Hepatocyte (in vitro differentiated cells): Measurements from ENCODE around the gene PCDHB12. TPM values are rescaled to one million over a fixed set of nuclear protein-coding genes. Genes with fewer than 3 reads are reported as not detected.
"Not testable (repeated sequence)": the region's sequence is repeated elsewhere in the genome, so short reads cannot be mapped to it uniquely, and the experiment has no call there.

ENCODE experiments used
- DNase-seq: peaks from one replicate; pipeline ENCODE4 v3.0.0-alpha.2; 2016; ENCODE audit warnings: low spot score
- H2AFZ ChIP-seq: fragments of 200-600 bp; sonication (generic); 2 replicates; pipeline ENCODE4 v1.6.0; 2016; ENCODE audit warnings: antibody characterized with exemption, mild to moderate bottlenecking
- H3K27ac ChIP-seq: fragments of 200-600 bp; sonication (generic); 2 replicates; pipeline ENCODE4 v1.5.1; 2016; ENCODE audit warnings: mild to moderate bottlenecking
- H3K27me3 ChIP-seq: fragments of 200-600 bp; sonication (generic); 2 replicates; pipeline ENCODE4 v1.6.1; 2016
- H3K36me3 ChIP-seq: fragments of 200-600 bp; sonication (generic); replicated peaks from 2 replicates; pipeline ENCODE4 v1.5.1; 2016; ENCODE audit warnings: low read depth; ENCODE audit not compliant: insufficient read depth
- H3K4me1 ChIP-seq: fragments of 200-600 bp; sonication (generic); 2 replicates; pipeline ENCODE4 v1.5.1; 2016; ENCODE audit warnings: mild to moderate bottlenecking, moderate library complexity; ENCODE audit not compliant: insufficient read depth
- H3K4me2 ChIP-seq: fragments of 200-600 bp; sonication (generic); 2 replicates; pipeline ENCODE4 v1.6.0; 2016
- H3K4me3 ChIP-seq: fragments of 200-600 bp; sonication (generic); 2 replicates; pipeline ENCODE4 v1.5.1; 2016; ENCODE audit warnings: mild to moderate bottlenecking
- H3K79me2 ChIP-seq: fragments of 200-600 bp; sonication (generic); 2 replicates; pipeline ENCODE4 v1.6.0; 2017; ENCODE audit warnings: mild to moderate bottlenecking
- H3K9me2 ChIP-seq: fragments of 200-600 bp; sonication (generic); replicated peaks from 2 replicates; pipeline ENCODE4 v1.6.0; 2017; ENCODE audit warnings: mild to moderate bottlenecking; ENCODE audit not compliant: insufficient read depth
- H3K9me3 ChIP-seq: fragments of 200-600 bp; sonication (generic); 2 replicates; pipeline ENCODE4 v1.5.1; 2016; ENCODE audit warnings: low read depth, mild to moderate bottlenecking
- H4K20me1 ChIP-seq: fragments of 200-600 bp; sonication (generic); 2 replicates; pipeline ENCODE4 v1.6.0; 2016; ENCODE audit warnings: mild to moderate bottlenecking; ENCODE audit not compliant: insufficient read depth, poor library complexity, severe bottlenecking
- CTCF ChIP-seq: fragments of 200-600 bp; sonication (generic); IDR thresholded peaks from 2 replicates; pipeline ENCODE4 v1.5.1; 2016; ENCODE audit warnings: antibody characterized with exemption, mild to moderate bottlenecking; ENCODE audit not compliant: poor library complexity
- EZH2 ChIP-seq: fragments of 200-600 bp; sonication (generic); IDR thresholded peaks from 2 replicates; pipeline ENCODE4 v1.6.1; 2016; ENCODE audit warnings: antibody characterized with exemption, mild to moderate bottlenecking, borderline replicate concordance
- EZH2phosphoT487 ChIP-seq: fragments of 200-600 bp; sonication (generic); IDR thresholded peaks from one replicate; pipeline ENCODE4 v1.6.1; 2018; ENCODE audit warnings: antibody characterized with exemption, mild to moderate bottlenecking, low read depth, moderate library complexity; ENCODE audit not compliant: unreplicated experiment, severe bottlenecking
- WGBS: methylation state at CpG from one replicate; pipeline ENCODE4 v1.1.6; 2016; ENCODE audit warnings: low lambda C conversion rate; ENCODE audit errors: missing lambda C conversion rate; 5-methylcytosine and 5-hydroxymethylcytosine counted together
- polyA plus RNA-seq: library from polyadenylated mRNA; unstranded; fragments of >200 nt; fragmentation: Nextera tagmentation; extraction: Ambion mirVana; gene quantifications from 2 replicates; pipeline ENCODE4 v1.2.1, GENCODE V29; 2016
- total RNA-seq: library from RNA; depleted of rRNA; stranded (reverse); fragments of >200 nt; gene quantifications from 2 replicates; pipeline ENCODE4 v1.2.3, GENCODE V29; 2014

Gene PCDHB12
- 1.1 and 1.4 TPM in 2 replicates for total RNA-seq
- polyA plus RNA-seq = 0.86 and 0.97 TPM in 2 replicates

- Histone ChIP-seq H3K27me3 (no peaks in the 10 kb centered on the region), H3K4me3 (no peak within 1 kb of the TSS), H3K36me3 (no peaks in the 10 kb centered on the region), H3K79me2 (no peaks in the 10 kb centered on the region), H3K27ac (no peak within 1 kb of the TSS), H3K9me3 (no peaks in the 10 kb centered on the region), H3K4me1 (no peaks in the 10 kb centered on the region), H4K20me1 (no peaks in the 10 kb centered on the region), H3K9me2 (no peaks in the 10 kb centered on the region), H2AFZ (no peak within 1 kb of the TSS), H3K4me2 (no peak within 1 kb of the TSS)
- no peak for TF ChIP-seq CTCF
- TF ChIP-seq EZH2 = no peak
- TF ChIP-seq EZH2phosphoT487 = no peak
- 68% methylated on average over 11 of the region's 11 CpGs for WGBS
- DNase-seq = no peak
Measured at GRCh38 chr5:141208478-141208877, at the start of gene PCDHB12. Gene PCDHB12 (plus strand): TSS chr5:141208719. CDS start chr5:141208908, 189 bp downstream.

GRCh38 chr5:141172381-141173204, 35.9 kb upstream of the PCDHB12 start, which contains the start of gene PCDHB7:
Gene PCDHB7 (plus strand): TSS chr5:141172644. CDS start chr5:141172836, 192 bp downstream.
- no peaks in the 10 kb centered on the region for H3K9me2 ChIP-seq
- H3K4me2 ChIP-seq = no peak within 1 kb of the TSS
- WGBS = 76% methylated on average over 20 of the region's 20 CpGs
- no peaks in the 10 kb centered on the region for H3K27me3 ChIP-seq
- TF ChIP-seq EZH2phosphoT487 (no peak), CTCF (peak; percentile 3)
- H3K9me3 ChIP-seq = peaks cover 10% of the 10 kb centered on the region
- no peak within 1 kb of the TSS for H2AFZ ChIP-seq
- H3K4me3 ChIP-seq = no peak within 1 kb of the TSS
- no peaks in the 10 kb centered on the region for H4K20me1 ChIP-seq
- no peaks in the 10 kb centered on the region for H3K36me3 ChIP-seq
- DNase-seq = no peak
- H3K27ac ChIP-seq = no peak within 1 kb of the TSS
- no peaks in the 10 kb centered on the region for H3K4me1 ChIP-seq
- no peaks in the 10 kb centered on the region for H3K79me2 ChIP-seq

- not testable (repeated sequence) for DNase-seq, H4K20me1 ChIP-seq, H3K4me3 ChIP-seq, H3K4me2 ChIP-seq, H3K9me2 ChIP-seq, H3K79me2 ChIP-seq, H3K27me3 ChIP-seq, H3K27ac ChIP-seq, H3K4me1 ChIP-seq, H3K36me3 ChIP-seq, H2AFZ ChIP-seq
- peaks cover 10% of the 10 kb centered on the region for H3K9me3 ChIP-seq
- 96% methylated on average over 51 of the region's 79 CpGs for WGBS
Measured at GRCh38 chr5:141174291-141175104, 34.0 kb upstream of the PCDHB12 start.

- Histone ChIP-seq H3K9me3 (peaks cover 10% of the 10 kb centered on the region), H2AFZ (no peak overlapping the region), H3K4me2 (no peak overlapping the region), H3K9me2 (no peaks in the 10 kb centered on the region), H3K79me2 (no peaks in the 10 kb centered on the region), H3K27ac (no peak overlapping the region), H3K4me3 (no peak overlapping the region), H4K20me1 (no peaks in the 10 kb centered on the region), H3K36me3 (no peaks in the 10 kb centered on the region), H3K4me1 (no peaks in the 10 kb centered on the region), H3K27me3 (no peaks in the 10 kb centered on the region)
- WGBS = 97% methylated on average over 1 of the region's 1 CpG
- DNase-seq = no peak
- TF ChIP-seq EZH2phosphoT487 (no peak), EZH2 (no peak), CTCF (no peak)
Measured at GRCh38 chr5:141175933-141176332, 32.6 kb upstream of the PCDHB12 start.

GRCh38 chr5:141177577-141178191, 30.8 kb upstream of the PCDHB12 start, which contains the start of gene PCDHB8:
Gene PCDHB8 (plus strand): TSS chr5:141177790. CDS start chr5:141178035, 245 bp downstream.
- H3K36me3 ChIP-seq, H3K4me1 ChIP-seq, H3K79me2 ChIP-seq, H3K4me3 ChIP-seq, H4K20me1 ChIP-seq, H3K9me2 ChIP-seq, H3K4me2 ChIP-seq, H2AFZ ChIP-seq, DNase-seq, H3K27ac ChIP-seq, H3K27me3 ChIP-seq: not testable (repeated sequence)
- H3K9me3 ChIP-seq = peaks cover 10% of the 10 kb centered on the region
- WGBS = 75% methylated on average over 14 of the region's 18 CpGs
